Adrenal gland (tissue), 5 donors: ENCODE results near the gene NR2C1.

Experiments
- POLR2A ChIP-seq, 2 donors: fragments of 450-650 bp; IDR thresholded peaks; one replicate each; pipeline ENCODE4 v1.6.1; 2017; ENCODE audit warnings: antibody characterized with exemption in 2 of 2, mild to moderate bottlenecking in 2 of 2, moderate library complexity in 1 of 2
- TF ChIP-seq, protein P1 (sequence below), 6 experiments: fragments of 450-650 bp in 4 of 6; fragments of 200-600 bp in 2 of 6; sonication (generic) in 1 of 6; IDR thresholded peaks; 1 replicate in 5 of 6; 2 replicates in 1 of 6; pipeline versions ENCODE4 v1.5.1 to v1.8.0; 2016 to 2021; ENCODE audit warnings: antibody characterized with exemption in 6 of 6, mild to moderate bottlenecking in 2 of 6, moderate library complexity in 1 of 6
- donor health status: DM: no; HTN: no; CAD: no.

DNA sequence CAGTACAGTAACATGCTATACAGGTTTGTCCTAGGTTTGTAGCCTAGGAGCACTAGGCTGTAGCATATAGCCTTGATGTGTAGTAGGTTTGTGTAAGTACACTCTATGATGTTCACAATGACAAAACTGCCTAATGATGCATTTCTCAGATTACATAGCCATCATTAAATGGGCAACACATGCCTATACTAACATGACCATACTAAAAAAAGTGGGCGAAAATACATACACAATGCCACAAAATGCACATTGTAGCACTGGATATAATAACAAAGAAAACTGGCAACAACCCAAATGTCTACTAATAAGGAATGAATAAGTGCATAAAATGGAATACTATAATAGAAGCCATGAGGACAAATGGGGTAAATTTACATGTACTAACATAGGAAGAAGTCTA lies 38.7 kb downstream of the NR2C1 start:
- no peak for TF ChIP-seq POLR2A (IDR thresholded peaks at IDR 0.05)
- TF ChIP-seq, protein P1, sequence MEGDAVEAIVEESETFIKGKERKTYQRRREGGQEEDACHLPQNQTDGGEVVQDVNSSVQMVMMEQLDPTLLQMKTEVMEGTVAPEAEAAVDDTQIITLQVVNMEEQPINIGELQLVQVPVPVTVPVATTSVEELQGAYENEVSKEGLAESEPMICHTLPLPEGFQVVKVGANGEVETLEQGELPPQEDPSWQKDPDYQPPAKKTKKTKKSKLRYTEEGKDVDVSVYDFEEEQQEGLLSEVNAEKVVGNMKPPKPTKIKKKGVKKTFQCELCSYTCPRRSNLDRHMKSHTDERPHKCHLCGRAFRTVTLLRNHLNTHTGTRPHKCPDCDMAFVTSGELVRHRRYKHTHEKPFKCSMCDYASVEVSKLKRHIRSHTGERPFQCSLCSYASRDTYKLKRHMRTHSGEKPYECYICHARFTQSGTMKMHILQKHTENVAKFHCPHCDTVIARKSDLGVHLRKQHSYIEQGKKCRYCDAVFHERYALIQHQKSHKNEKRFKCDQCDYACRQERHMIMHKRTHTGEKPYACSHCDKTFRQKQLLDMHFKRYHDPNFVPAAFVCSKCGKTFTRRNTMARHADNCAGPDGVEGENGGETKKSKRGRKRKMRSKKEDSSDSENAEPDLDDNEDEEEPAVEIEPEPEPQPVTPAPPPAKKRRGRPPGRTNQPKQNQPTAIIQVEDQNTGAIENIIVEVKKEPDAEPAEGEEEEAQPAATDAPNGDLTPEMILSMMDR (IDR thresholded peaks at IDR 0.05), result no peak
